ENCODE measurements around the gene SSR2.
A peak's percentile ranks its signal among the peaks of the same experiment; 100 is the strongest.

Gene SSR2

DNA sequence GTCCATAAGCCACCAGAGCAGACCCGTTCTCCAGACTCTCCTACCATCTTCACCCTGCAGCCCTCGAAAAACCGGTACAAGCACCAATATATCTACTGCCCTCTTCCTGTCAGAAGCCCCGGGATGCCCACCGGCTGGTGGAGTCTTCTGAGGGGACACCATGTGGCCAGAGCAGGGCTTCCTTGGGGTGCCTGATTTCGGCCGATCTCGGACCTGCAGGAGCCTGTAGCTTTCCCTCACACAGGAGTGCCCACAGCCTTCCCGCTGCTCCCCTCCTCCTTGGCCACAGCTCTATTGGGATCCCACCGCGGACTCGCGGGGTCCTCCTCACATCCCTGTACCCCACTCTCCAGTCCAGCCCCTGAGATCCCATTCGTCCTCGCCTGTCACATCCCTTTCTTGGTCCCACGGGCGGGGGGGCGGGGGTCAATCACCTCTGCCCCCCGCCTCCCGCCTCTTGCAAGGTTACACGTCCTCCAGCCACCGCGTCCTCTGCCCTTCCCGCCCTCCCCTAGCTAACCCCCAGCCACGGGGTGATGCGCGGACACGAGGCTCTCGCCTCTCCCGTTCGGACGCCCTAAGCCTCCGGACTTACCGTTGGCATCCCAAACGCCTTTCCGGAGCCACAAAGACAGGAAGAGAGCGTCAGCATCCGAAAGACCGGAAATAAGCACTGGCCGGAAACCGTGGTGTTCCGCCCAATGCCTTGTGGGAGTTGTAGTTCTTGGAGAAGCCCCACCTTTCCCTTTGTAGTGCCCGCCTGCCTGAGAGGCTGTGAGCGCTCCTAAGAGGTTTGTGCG is at the start of gene SSR2:
Gene SSR2 (minus strand): TSS at position 659 of the 800 bp plus-strand sequence. CDS start 784 bp downstream, outside the sequence.
- DNase-seq = peak; percentile 94

DNA sequence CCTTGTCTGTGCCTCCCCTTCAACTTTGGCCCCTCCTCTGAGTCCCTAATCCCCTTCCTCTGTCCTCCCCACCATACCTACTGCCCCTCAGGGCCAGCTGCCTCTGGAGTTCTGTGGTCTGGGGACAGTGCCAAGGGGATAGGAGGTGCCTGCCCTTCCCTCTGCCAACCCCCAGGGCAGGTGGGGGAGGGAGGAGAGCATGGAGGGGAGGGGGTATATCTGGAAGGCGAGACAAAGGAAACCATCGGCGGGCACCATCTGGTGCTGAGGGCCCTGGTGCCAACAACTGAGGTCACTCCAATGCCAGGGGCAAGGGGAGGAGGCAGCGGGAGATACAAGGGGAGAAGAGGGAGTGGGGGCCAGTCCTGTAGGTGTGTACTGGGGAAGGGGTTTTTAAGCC is 49.8 kb upstream of the SSR2 start:
- DNase-seq = no peak

DNA sequence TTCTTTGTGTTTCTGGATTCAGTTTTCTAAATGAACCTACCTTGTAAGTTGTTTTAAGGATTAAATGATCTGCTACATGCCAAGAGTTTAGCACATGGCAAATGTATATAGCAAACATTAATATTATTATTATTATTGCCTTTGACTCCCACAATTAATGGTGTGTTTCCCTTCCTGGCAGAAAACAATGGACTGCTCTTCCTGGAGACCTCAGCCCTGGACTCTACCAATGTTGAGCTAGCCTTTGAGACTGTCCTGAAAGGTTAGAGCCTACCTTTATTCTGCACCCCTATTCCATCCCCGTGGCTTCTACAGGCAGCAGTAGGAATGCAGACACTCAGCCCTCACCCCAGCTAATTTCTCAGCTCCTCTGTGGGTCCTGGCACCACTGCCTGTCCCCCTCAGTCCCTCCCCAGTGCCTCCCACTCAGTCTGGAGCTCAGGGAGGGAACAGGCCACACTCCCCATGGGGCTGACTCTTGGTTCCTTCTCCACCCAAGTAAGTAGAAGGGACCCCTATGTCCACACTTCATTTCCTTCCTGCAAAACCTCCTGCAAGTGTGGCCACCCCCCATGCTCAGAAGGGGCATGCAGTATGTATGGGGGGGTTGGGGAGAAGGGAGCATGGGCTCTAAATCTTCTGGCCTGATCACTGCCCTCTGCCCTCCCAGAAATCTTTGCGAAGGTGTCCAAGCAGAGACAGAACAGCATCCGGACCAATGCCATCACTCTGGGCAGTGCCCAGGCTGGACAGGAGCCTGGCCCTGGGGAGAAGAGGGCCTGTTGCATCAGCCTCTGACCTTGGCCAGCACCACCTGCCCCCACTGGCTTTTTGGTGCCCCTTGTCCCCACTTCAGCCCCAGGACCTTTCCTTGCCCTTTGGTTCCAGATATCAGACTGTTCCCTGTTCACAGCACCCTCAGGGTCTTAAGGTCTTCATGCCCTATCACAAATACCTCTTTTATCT is 49.0 kb upstream of the SSR2 start:
- no peak for DNase-seq

DNA sequence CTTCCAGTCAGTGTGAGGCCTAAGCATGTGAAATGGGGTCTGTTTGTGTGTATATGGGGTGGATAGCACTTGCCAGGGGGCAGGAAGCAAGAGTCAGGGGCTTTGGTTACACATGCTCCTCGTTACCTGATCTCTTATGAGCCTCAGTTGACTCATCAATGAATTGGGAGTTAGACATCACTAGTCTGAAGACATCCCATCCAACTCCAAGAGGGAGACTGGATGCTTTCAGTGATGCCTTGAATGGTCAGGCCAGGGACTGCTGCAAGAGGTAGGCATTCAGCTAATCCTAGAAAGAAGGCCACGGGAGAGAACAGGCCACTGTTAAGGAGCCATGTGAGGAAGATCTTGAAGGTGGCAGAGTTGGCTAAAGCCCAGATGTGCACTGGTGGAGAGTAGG is 46.5 kb upstream of the SSR2 start:
- DNase-seq = no peak

DNA sequence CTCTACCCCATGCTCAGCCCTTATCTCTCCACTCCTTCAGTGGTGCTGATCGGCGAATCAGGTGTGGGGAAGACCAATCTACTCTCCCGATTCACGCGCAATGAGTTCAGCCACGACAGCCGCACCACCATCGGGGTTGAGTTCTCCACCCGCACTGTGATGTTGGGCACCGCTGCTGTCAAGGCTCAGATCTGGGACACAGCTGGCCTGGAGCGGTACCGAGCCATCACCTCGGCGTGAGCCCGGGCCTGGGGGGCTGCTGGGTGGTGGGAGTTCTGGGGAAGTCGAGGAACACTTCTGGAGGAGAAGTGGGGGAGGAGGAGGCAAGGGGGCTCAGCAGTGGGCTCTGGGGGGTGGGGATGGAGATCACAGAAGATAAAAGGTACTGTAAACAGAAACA is 45.1 kb upstream of the SSR2 start:
- DNase-seq = no peak

DNA sequence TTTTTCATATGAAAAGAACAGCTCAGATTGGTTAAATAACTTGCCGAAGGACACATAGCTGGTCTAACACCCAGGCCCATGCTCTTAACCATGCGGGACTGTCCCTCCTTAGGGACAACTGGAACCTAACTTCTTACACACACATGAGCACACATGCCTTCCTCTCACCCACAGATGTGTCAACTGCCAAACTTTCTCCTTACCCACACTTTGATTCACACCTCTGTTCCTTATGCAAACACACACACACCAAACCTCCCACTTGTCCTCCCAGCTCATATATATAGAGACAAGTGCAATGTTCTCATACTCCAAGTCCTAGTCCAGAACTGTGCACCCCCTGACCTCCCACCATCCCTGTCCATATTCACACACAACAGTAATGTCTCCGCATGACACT is 44.5 kb upstream of the SSR2 start:
- DNase-seq = no peak

DNA sequence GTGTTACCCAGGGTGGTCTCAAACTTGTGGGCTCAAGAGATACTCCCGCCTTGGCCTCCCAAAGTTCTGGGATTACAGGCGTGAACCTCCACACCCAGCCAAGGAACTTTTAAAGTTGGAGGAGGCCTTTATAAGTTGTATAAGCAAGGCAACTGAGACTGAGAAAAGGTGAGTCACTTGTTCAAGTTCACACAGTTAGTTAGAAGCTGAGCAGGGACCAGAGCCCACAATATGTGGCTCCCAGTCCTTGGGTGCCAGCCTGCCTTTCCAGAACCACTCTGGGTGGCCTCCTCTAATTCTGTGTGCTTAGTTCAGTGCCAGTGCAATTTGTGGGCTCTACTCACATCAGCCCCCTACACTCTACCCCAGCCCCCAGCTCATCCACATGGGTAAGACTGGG is 43.9 kb upstream of the SSR2 start:
- DNase-seq = no peak

DNA sequence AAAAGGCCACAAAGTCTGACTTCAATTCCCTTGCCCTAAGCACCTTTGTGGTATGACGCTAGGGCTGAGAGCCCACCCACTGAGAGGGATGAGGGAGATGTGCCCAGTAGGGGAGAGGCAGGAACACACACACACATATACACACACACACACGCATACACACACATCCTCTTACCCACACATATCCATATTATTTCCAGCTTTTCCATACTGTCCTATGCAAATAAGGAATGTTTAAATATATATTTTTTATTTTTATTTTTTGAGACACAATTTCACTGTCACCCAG is 43.2 kb upstream of the SSR2 start:
- DNase-seq = no peak

DNA sequence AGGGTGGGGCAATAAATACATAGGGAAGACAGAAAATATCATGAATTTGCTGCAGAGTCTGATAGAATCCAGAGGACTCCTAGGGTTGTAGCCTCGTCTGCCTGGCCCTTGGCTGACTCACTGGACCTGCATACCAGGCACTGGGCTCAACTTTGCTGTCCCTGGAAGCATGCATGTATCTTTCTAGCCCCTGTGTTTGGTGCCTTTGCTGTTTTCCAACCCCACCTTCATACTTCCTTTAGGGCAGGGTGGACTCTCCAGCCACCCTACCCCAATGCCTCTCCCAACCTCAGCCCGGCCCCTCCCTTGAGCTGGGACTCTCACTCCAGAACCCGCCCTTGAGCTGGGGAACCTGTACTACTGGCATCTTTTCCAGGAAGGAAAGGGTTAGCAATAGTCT is 41.4 kb upstream of the SSR2 start:
- DNase-seq = no peak

DNA sequence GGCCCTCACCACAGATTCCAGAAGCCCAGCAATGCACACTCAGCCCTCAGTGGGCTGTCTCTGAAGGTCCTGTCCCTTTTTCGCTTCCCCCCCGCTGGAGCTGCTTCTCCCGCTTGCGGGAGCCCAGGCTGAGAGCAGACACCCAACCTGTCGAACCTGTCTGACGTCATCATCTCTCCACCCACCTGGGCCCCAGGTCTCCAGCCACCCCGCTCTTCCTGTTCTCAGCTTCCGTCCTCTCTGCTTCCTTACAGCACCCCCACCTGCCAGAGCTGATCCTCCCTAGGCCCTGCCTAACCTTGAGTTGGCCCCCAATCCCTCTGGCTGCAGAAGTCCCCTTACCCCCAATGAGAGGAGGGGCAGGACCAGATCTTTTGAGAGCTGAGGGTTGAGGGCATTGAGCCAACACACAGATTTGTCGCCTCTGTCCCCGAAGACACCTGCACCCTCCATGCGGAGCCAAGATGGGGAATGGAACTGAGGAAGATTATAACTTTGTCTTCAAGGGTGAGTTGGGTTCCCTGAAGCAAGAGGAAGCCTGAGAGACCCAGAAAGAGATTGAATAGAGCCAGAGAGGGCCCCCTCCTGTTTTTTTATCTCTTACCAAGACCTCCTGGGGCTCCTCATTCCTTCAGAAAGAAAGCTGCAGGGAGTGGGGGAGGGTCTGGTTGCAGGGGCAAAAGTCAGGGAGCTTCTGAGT is 40.3 kb upstream of the SSR2 start, which contains the start of gene RAB25:
Gene RAB25 (plus strand): TSS at position 224 of the 700 bp plus-strand sequence. CDS start 241 bp downstream, at position 465.
- peak; percentile 92 for DNase-seq

DNA sequence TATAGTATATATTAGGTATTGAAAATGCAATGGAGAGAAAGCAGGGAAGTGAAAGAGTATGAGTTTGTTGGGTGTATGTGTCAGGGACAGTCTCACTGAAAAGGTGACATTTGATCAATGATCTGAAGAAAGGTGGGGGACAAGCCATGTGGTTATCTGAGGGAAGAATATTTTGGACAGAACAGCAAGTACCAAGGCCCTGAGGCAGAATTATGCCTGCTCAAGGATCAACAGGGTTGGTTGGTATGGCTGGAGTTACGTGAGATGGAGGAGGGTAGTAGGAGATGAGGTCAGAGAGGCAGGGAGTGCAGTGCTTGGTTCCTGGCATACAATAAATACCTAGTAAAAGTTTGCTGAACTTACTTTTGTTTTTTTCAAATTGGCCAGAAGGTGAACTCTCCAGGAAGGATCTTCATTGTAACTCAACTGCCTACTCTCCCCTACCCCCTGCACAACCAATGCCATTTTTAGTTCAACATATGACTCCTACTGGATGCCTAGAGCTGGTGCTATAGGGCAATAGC is 35.6 kb upstream of the SSR2 start:
- no peak for DNase-seq

DNA sequence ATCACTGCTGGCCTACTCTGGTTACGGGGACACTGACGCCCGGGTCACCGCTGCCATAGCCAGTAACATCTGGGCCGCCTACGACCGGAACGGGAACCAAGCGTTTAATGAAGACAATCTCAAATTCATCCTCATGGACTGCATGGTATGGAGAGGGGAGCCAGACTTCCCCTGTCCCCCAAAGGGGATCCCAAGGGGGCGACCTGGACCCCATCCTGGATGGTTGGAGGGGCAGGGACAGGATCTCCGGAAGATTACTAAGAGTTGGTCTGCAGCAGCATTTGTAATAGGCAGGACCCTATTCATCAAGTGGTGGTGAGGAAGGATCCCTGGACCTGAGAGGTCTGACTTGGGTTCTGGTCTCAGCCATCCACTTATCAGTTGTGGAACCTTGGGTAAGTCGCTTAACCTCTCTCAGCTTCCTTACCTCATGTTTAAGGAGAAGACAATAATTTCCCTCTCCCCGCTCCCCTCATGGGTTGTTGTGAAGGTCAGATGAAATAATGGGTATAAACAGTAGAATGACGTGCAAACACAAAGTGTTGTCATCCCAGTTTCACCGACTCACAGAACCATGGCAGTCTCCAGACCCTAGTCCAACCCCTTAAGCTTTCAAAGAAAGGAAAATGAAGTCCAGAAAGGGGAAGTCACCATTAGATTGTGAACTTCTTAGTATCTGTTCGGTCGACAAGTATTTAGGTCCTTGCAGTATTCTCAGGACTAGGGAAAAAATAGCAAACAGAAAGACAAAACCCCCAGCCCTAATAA is 34.7 kb upstream of the SSR2 start:
- no peak for DNase-seq

DNA sequence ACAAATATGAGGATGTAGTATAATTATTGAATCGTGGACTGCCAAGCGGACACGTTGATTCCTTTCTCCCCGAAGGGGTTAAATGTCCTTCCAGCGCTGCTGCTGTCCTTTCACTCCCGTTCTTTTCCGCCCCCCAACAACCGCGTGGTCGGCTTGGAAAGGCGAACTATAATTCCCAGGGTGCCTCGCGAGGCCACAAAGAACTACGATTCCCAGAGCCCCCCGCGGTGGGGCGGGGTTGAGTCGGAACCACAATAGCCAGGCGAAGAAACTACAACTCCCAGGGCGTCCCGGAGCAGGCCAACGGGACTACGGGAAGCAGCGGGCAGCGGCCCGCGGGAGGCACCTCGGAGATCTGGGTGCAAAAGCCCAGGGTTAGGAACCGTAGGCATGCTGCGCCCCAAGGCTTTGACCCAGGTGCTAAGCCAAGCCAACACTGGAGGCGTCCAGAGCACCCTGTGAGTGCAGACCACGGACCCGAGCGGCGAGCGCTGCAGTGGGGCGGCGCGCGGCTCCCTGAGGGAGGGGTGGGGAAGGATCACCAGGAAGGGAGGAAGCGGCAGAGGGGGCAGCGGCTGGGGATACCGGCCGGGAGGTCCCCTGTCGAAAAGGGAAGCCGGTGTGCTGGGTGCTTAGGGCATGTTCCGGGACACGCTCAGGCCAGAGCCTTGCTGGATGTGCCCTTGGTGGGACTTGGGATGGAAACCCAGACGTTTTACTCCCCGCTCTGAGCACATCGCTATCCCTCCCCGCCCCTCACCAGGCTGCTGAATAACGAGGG is 33.9 kb upstream of the SSR2 start, which contains the start of gene LAMTOR2:
Gene LAMTOR2 (plus strand): TSS at position 283 of the 781 bp plus-strand sequence. CDS start 108 bp downstream, at position 391.
- DNase-seq = peak; percentile 98

DNA sequence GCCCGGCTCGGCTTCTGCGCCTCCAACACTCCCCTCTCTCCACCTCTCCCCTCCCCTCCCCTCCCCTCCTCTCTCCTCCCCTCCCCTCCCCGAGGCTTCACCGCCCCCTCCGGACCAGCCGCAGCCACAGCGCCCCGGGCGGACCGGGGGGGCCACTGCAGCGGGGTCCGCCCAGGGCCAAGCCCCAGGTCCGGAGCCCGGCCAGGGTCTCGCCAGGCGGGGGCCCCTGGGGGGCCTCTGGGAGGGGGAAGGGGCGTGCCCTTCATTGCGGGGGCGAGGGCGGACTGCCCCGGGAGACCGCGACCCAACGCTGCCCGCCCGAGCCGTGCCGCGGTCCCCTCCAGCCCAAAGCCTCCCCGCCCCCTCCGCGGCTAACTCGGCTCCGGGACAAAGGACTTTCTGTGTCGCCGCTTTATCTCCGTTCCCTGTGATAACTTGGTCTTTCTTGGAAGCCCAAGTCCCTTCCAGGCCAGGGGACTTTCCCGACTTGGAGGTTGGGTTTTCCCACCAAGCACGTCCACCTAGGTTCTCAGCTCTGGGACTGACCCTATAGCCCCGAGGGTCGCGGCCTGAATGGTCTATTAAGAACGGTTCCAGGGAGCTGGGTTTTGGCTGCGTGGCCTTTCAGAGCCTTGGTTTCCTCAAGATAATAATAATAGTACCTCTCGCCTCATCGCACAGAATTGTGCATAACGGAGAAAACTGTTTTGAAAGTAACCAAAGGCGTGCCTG is 33.2 kb upstream of the SSR2 start, which contains the start of gene UBQLN4:
Gene UBQLN4 (minus strand): TSS at position 31 of the 732 bp plus-strand sequence. CDS start 97 bp downstream, outside the sequence.
- DNase-seq = peak; percentile 70

DNA sequence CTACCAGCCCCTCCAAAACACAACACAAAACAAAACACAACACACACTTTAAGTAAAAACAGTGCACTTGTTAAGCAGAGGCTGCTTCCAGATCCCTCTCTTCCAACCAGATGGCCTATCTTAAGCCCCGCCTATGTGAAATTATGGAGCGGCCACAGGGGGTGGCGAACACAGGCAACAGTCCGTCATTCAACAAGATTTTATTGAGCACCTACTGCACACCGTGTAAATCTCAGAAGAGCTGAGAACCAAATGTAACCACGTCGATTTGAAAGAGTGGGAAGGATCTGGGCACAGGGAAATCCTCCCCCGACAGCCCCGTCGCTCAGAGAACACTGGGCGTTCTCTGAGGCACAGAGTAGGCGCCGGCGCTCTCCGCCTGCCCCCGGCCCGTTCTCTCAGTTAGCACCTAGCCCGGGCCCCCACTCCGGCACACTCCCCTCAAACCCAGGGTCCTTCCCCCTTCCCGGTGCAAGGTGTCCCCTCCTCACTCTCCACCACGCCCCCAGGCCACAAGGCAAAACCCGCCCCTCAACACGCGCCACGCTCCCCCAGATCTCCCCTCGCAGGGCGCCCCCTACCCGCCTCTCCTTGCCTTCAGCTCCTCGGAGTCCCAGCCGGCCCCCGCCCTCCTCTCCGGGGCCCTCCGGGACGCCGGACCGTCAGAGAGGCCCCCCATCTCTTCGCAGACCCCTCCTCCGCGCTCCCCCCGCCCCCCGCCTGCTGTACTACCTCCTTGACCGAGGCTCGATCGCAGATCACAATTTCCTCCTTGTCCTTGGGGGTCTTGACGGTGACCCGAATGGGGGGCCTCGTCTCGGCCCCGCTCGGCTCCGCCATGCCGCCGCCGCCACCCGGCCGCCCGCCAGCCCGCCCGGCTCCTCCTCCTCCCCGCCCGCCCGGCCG is 32.4 kb upstream of the SSR2 start:
- DNase-seq = peak; percentile 25

DNA sequence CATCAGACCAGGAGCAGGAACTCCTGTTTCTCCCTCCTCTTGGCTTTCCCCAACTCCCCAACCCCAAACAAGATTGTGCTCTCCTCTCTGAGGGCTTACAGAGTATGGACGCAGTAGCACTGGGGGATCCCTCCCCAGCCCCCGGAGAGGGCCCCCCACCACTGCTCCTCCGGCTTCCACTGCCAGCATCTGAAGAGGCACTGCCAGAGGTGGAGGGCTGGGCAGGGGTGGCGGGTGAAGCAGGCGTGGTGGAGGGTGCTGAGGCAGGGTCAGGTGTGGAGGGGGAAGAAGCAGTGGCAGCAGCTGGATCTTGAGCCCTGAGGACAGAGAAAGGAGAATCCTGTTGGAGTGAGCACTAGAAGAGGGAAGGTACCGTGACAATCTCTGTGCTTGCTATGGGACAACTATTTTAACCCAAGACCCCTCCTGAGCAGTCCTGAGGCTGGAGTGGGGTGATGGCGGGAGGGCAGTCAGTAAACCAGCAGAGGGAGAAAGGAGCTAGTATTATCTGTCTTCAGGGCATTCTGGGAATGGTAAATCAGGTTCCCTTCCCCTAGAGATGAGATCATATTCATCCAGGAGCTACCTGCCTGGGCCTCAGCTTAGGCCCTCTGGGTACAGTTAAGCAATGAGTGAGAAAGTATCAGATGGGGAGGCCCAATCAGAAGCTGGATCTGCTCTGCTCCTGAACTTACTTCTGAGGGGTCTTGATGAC is 30.4 kb upstream of the SSR2 start:
- DNase-seq = no peak

DNA sequence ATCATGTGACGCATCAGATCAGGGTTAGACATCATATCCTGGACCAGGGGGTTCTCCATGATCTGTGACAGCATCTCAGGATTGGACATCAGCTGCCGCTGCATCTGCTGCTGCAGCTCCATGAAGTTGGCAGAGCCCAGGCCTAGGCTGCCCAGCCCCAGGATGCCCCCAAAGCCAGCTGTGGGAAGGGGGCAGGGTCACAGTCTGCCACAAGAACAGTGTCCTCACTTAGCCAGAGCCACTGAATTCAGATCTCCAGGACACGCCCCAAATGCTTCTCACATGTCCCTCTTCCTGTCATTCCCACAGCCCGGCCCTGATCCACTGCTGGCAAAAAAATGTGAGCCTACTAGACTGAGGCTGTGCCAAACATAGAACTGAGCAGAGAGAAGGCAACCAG is 29.6 kb upstream of the SSR2 start:
- DNase-seq = no peak

DNA sequence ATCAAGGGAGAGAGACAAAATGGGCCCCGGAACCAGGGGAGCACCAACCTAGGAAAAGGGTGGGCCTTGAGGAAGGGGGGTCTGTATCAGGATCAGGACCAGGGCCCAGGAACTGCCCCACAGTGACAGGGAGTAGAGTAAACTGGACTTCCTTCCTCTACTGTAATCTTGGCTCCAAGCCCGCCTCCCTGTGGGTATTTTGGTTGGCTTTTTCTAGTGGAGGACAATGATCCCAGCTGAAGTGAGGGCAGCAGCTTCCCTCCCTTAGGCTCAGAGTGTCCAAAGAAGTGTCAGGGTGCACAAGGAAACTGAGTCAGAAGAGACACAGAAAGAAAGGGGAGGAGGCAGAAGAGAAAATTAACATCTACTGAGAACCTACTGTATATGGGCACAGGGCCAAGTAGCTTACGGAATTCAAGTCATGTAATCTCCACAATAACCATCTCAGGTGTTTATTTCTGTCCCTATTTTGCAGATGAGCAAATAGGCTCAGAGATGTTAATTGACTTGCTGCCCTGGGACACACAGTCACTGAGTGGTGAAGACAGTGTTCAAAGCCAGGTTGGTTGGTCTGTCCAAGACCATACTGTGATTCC is 28.0 kb upstream of the SSR2 start:
- DNase-seq = no peak
